Sigmoid colon (tissue), 4 donors: Measurements from ENCODE around the gene DEGS2.

Experiments
- POLR2A ChIP-seq, 2 donors: fragments of 450-650 bp; IDR thresholded peaks; one replicate each; pipeline ENCODE4 v1.6.1; 2016; ENCODE audit warnings: antibody characterized with exemption in 2 of 2, mild to moderate bottlenecking in 2 of 2, moderate library complexity in 2 of 2
- POLR2AphosphoS5 ChIP-seq, 4 donors: sonication (generic); formaldehyde crosslinking; IDR thresholded peaks; one replicate each; pipeline ENCODE4 v1.6.1; 2017; ENCODE audit warnings: antibody characterized with exemption in 4 of 4
- TF ChIP-seq, protein P1 (sequence below), 4 experiments: fragments of 450-650 bp in 3 of 4; fragments of 200-600 bp in 1 of 4; IDR thresholded peaks; one replicate each; pipeline ENCODE4 v1.5.1; 2016 to 2019; ENCODE audit warnings: antibody characterized with exemption in 4 of 4, mild to moderate bottlenecking in 3 of 4, moderate library complexity in 2 of 4

GRCh38 chr14:100141098-100141497 lies 18.3 kb downstream of the DEGS2 start:
- no peak for TF ChIP-seq POLR2AphosphoS5 (IDR thresholded peaks at IDR 0.05)
- TF ChIP-seq POLR2A (IDR thresholded peaks at IDR 0.05) = no peak
- TF ChIP-seq, protein P1, sequence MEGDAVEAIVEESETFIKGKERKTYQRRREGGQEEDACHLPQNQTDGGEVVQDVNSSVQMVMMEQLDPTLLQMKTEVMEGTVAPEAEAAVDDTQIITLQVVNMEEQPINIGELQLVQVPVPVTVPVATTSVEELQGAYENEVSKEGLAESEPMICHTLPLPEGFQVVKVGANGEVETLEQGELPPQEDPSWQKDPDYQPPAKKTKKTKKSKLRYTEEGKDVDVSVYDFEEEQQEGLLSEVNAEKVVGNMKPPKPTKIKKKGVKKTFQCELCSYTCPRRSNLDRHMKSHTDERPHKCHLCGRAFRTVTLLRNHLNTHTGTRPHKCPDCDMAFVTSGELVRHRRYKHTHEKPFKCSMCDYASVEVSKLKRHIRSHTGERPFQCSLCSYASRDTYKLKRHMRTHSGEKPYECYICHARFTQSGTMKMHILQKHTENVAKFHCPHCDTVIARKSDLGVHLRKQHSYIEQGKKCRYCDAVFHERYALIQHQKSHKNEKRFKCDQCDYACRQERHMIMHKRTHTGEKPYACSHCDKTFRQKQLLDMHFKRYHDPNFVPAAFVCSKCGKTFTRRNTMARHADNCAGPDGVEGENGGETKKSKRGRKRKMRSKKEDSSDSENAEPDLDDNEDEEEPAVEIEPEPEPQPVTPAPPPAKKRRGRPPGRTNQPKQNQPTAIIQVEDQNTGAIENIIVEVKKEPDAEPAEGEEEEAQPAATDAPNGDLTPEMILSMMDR (IDR thresholded peaks at IDR 0.05) = no peak
